SK-N-SH treated with all-trans-retinoic acid at 6 μM for 48 hours (cell line): ENCODE measurements around the gene ATP1B4.

Source experiments
- ATAC-seq: fragments of 200-7000 bp; cut with Tn5 transposase; 3 replicates; pipeline ENCODE4 v1.9.1; 2020; ENCODE audit warnings: mild to moderate bottlenecking, moderate library complexity
- ARNTL ChIP-seq: fragments of 450-650 bp; formaldehyde crosslinking; IDR thresholded peaks from 2 replicates; pipeline ENCODE4 v1.5.0; 2020; ENCODE audit warnings: low read depth, mild to moderate bottlenecking, moderate library complexity, borderline replicate concordance
- CREB5 ChIP-seq: fragments of 250-450 bp; sonication (Bioruptor Pico); IDR thresholded peaks from 2 replicates; pipeline ENCODE4 v1.5.1; 2020; ENCODE audit warnings: low read depth, mild to moderate bottlenecking, moderate library complexity
- CSDC2 ChIP-seq: fragments of 250-450 bp; sonication (Bioruptor Pico); IDR thresholded peaks from 2 replicates; pipeline ENCODE4 v1.5.0; 2020; ENCODE audit warnings: mild to moderate bottlenecking, moderate library complexity
- CSRNP3 ChIP-seq: fragments of 250-450 bp; sonication (Bioruptor Pico); IDR thresholded peaks from 2 replicates; pipeline ENCODE4 v1.5.1; 2021; ENCODE audit warnings: mild to moderate bottlenecking, moderate library complexity
- ESRRG ChIP-seq: fragments of 250-450 bp; sonication (Bioruptor Pico); IDR thresholded peaks from 2 replicates; pipeline ENCODE4 v1.6.1; 2021; ENCODE audit warnings: mild to moderate bottlenecking
- GLIS3 ChIP-seq: fragments of 250-450 bp; sonication (Bioruptor Pico); IDR thresholded peaks from 2 replicates; pipeline ENCODE4 v1.5.0; 2020; ENCODE audit warnings: mild to moderate bottlenecking, moderate library complexity
- ISL1 ChIP-seq: fragments of 250-450 bp; sonication (Bioruptor Pico); IDR thresholded peaks from 2 replicates; pipeline ENCODE4 v2.1.2; 2022; ENCODE audit warnings: mild to moderate bottlenecking, moderate library complexity
- OSR1 ChIP-seq: fragments of 250-450 bp; sonication (Bioruptor Pico); IDR thresholded peaks from 2 replicates; pipeline ENCODE4 v1.8.0; 2022; ENCODE audit warnings: moderate library complexity, mild to moderate bottlenecking, inconsistent platforms
- POU6F1 ChIP-seq: fragments of 250-450 bp; sonication (Bioruptor Pico); IDR thresholded peaks from 2 replicates; pipeline ENCODE4 v1.8.0; 2021; ENCODE audit warnings: low read depth, mild to moderate bottlenecking, moderate library complexity, borderline replicate concordance
- PPARA ChIP-seq: fragments of 250-450 bp; sonication (Bioruptor Pico); IDR thresholded peaks from 2 replicates; pipeline ENCODE4 v1.5.0; 2020; ENCODE audit warnings: mild to moderate bottlenecking, borderline replicate concordance
- RARB ChIP-seq: fragments of 250-450 bp; sonication (Bioruptor Pico); IDR thresholded peaks from 2 replicates; pipeline ENCODE4 v1.8.0; 2021; ENCODE audit warnings: mild to moderate bottlenecking, moderate library complexity
- SNAI2 ChIP-seq: fragments of 250-450 bp; sonication (Bioruptor Pico); IDR thresholded peaks from 2 replicates; pipeline ENCODE4 v1.5.0; 2020; ENCODE audit warnings: mild to moderate bottlenecking, moderate library complexity
- TCF4 ChIP-seq: fragments of 250-450 bp; sonication (Bioruptor Pico); IDR thresholded peaks from 2 replicates; pipeline ENCODE4 v1.8.0; 2021; ENCODE audit warnings: mild to moderate bottlenecking, moderate library complexity, borderline replicate concordance
- TOX ChIP-seq: fragments of 250-450 bp; sonication (Bioruptor Pico); IDR thresholded peaks from 2 replicates; pipeline ENCODE4 v1.8.0; 2021; ENCODE audit warnings: mild to moderate bottlenecking, moderate library complexity, borderline replicate concordance
- ZC3H10 ChIP-seq: fragments of 250-450 bp; sonication (Bioruptor Pico); IDR thresholded peaks from 2 replicates; pipeline ENCODE4 v1.5.1; 2021; ENCODE audit warnings: mild to moderate bottlenecking, moderate library complexity
- ZFP3 ChIP-seq: fragments of 250-450 bp; sonication (Bioruptor Pico); IDR thresholded peaks from 2 replicates; pipeline ENCODE4 v1.5.0; 2020; ENCODE audit warnings: mild to moderate bottlenecking, moderate library complexity
- ZFP30 ChIP-seq: fragments of 450-650 bp; formaldehyde crosslinking; IDR thresholded peaks from 2 replicates; pipeline ENCODE4 v1.5.0; 2022; ENCODE audit warnings: mild to moderate bottlenecking, moderate library complexity
- ZNF565 ChIP-seq: fragments of 450-650 bp; formaldehyde crosslinking; conservative IDR thresholded peaks from 2 replicates; pipeline ENCODE4 v1.5.0; 2020; ENCODE audit warnings: low read depth, mild to moderate bottlenecking, moderate library complexity
- ZNF70 ChIP-seq: fragments of 450-650 bp; formaldehyde crosslinking; IDR thresholded peaks from 2 replicates; pipeline ENCODE4 v1.5.0; 2020; ENCODE audit warnings: mild to moderate bottlenecking, moderate library complexity
- ZNF8 ChIP-seq: fragments of 450-650 bp; formaldehyde crosslinking; IDR thresholded peaks from 2 replicates; pipeline ENCODE4 v1.5.0; 2020; ENCODE audit warnings: mild to moderate bottlenecking, moderate library complexity
- TF ChIP-seq, protein P1 (sequence below): fragments of 250-450 bp; sonication (Bioruptor Pico); IDR thresholded peaks from 2 replicates; pipeline ENCODE4 v1.8.0; 2020; ENCODE audit warnings: mild to moderate bottlenecking, moderate library complexity, borderline replicate concordance

The ATP1B4 gene

DNA sequence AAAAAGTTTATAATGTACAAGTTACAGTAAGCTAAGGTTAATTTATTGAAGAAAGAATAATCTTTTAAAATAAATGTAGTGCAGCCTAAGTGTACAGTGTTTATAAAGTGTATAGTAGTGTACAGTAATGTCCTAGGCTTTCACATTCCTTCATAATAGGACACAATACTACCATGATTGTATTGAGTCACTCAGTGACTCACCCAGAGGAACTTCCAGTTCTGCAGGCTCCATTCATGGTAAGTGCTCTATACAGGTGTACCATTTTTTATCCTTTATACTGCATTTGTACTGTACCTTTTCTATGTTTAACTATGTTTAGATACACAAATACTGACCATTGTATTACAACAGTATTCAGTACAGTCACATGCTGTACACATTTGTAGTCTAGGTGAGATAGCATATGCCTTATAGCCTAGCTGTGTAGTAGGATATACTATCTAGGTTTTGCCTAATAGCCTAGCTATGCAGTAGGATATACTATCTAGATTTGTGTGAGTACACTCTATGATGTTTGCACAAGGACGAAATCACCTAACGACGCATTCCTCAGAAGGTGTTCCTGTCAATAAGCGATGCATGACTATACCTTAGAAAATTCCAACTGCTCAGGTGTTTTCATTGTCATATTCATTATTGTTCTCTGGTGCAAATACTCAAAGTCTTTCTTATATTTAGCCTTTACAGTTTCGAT, 45.2 kb upstream of the ATP1B4 start (continued):
- no peak for TF ChIP-seq TOX
- no peak for TF ChIP-seq TCF4 (CRISPR knock-in tag)
- no peak for TF ChIP-seq PPARA (CRISPR knock-in tag)
- TF ChIP-seq, all 23 proteins: peak for 0

DNA sequence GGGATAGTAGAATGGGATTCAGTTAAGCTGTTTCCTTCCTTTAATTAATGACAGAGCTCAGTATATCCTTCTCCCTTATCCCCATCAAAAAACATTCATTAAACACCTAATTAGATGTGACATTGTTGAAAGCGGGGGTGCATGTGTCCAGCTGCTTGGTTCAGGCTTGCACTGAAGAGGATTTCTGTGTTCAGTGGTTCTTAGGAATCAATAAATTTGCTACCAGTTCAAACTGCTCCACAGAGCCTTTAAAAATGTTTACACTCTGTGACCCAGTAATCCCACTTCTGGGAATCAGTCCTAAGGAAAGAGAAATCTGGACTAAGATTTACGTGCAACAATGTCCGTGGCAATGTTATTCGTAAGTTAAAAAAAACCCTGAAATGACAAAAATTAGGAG, 43.5 kb upstream of the ATP1B4 start:
- no peak for ATAC-seq
- TF ChIP-seq TOX (no peak), ZNF8 (CRISPR knock-in tag) (no peak), SNAI2 (CRISPR knock-in tag) (no peak)
- TF ChIP-seq, all 23 proteins: peak for 0

- TF ChIP-seq ZNF565 (CRISPR knock-in tag) (no peak), TCF4 (CRISPR knock-in tag) (no peak)
- ATAC-seq, result no peak
Measured at GRCh38 chrX:120321520-120322281, 40.2 kb upstream of the ATP1B4 start.

- ATAC-seq, result no peak
- TF ChIP-seq OSR1 (no peak), TOX (no peak), CREB5 (CRISPR knock-in tag) (no peak), ISL1 (CRISPR knock-in tag) (no peak), RARB (CRISPR knock-in tag) (no peak), ARNTL (CRISPR knock-in tag) (no peak), SNAI2 (CRISPR knock-in tag) (no peak), ZC3H10 (no peak), GLIS3 (CRISPR knock-in tag) (no peak), POU6F1 (CRISPR knock-in tag) (no peak), ZFP3 (no peak), ZFP30 (no peak), PPARA (CRISPR knock-in tag) (no peak), ZNF8 (CRISPR knock-in tag) (no peak), ZNF70 (CRISPR knock-in tag) (no peak), ZNF565 (CRISPR knock-in tag) (no peak), TCF4 (CRISPR knock-in tag) (no peak), ESRRG (no peak)
- TF ChIP-seq, protein P1, sequence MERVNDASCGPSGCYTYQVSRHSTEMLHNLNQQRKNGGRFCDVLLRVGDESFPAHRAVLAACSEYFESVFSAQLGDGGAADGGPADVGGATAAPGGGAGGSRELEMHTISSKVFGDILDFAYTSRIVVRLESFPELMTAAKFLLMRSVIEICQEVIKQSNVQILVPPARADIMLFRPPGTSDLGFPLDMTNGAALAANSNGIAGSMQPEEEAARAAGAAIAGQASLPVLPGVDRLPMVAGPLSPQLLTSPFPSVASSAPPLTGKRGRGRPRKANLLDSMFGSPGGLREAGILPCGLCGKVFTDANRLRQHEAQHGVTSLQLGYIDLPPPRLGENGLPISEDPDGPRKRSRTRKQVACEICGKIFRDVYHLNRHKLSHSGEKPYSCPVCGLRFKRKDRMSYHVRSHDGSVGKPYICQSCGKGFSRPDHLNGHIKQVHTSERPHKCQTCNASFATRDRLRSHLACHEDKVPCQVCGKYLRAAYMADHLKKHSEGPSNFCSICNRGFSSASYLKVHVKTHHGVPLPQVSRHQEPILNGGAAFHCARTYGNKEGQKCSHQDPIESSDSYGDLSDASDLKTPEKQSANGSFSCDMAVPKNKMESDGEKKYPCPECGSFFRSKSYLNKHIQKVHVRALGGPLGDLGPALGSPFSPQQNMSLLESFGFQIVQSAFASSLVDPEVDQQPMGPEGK (CRISPR knock-in tag), result no peak
Measured at GRCh38 chrX:120331116-120331515, 30.8 kb upstream of the ATP1B4 start.

DNA sequence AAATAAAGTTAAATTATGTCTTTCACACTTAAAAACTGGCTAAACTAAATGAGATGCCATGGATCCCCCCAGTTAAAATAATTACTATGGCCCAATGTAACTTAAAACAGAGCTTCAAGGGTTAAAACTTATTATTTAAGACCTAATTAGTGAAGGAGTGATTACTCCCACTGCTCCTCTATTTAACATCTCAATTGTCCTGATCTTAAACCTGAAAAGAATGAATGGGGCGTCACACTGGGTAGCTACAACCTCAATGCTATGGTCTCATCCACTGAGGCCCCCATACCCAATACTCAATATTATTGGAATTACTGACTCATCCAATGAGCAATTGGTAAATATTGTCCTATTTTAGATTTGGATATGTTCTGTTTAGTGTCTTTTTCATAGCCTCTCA, 29.5 kb upstream of the ATP1B4 start:
- no peak for ATAC-seq
- TF ChIP-seq ZC3H10 (no peak), PPARA (CRISPR knock-in tag) (no peak), CSDC2 (CRISPR knock-in tag) (no peak), ZFP30 (no peak), ZNF565 (CRISPR knock-in tag) (no peak)
- TF ChIP-seq, all 23 proteins: peak for 0

- no peak for ATAC-seq
- TF ChIP-seq CSRNP3 (CRISPR knock-in tag), result no peak
- no peak for TF ChIP-seq ISL1 (CRISPR knock-in tag)
- TF ChIP-seq RARB (CRISPR knock-in tag), result no peak
- no peak for TF ChIP-seq TOX
- TF ChIP-seq, all 23 proteins: peak for 0
Measured at GRCh38 chrX:120334151-120334550, 27.7 kb upstream of the ATP1B4 start.
